ENCODE data around the gene GLS2.

Gene GLS2

GRCh38 chr12:56488041-56488955 is at the start of gene GLS2:
TSS of gene GLS2 (minus strand) at chr12:56488161. CDS start at chr12:56488118, 43 bp downstream.
- ChIA-PET CTCF (interaction anchor here (0.9 to 1.5 kb wide), 3 partner anchors 24 to 148 kb away, joined by 3 to 4 read pairs (median 3); no protein-coding TSS in a partner anchor), POLR2A (interaction anchor here (1.1 kb wide), 1 partner anchor 154 kb away, joined by 3 read pairs; the partner anchor contains the start of gene PAN2)
- H3K4me3 ChIP-seq (ENCODE audit: low read depth, low read length) = peak within 1 kb of the TSS; percentile 59
- TF ChIP-seq, protein P1, sequence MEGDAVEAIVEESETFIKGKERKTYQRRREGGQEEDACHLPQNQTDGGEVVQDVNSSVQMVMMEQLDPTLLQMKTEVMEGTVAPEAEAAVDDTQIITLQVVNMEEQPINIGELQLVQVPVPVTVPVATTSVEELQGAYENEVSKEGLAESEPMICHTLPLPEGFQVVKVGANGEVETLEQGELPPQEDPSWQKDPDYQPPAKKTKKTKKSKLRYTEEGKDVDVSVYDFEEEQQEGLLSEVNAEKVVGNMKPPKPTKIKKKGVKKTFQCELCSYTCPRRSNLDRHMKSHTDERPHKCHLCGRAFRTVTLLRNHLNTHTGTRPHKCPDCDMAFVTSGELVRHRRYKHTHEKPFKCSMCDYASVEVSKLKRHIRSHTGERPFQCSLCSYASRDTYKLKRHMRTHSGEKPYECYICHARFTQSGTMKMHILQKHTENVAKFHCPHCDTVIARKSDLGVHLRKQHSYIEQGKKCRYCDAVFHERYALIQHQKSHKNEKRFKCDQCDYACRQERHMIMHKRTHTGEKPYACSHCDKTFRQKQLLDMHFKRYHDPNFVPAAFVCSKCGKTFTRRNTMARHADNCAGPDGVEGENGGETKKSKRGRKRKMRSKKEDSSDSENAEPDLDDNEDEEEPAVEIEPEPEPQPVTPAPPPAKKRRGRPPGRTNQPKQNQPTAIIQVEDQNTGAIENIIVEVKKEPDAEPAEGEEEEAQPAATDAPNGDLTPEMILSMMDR (IDR thresholded peaks at IDR 0.05; ENCODE audit: insufficient read depth, low read length, missing control alignments) = no peak
- peak; percentile 3 for DNase-seq (ENCODE audit: low read depth, low spot score)

DNA sequence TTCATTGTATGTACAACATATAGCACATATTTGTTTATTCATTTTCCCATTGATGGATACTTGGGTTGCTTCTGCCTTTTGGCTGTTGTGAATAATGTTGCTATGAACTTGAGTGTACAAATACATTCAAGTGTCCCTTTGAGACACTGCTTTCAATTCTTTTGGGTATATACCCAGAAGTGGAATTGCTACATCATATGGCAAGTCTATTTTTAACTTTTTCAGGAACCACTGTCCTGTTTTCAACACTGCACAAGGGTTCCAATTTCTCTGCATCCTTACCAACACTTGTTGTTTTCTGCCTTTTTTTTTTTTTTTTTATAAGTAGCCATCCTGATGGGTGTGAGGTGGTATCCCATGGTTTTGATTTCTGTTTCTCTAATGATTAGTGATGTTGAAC is 49.6 kb upstream of the GLS2 start:
- DNase-seq (ENCODE audit: low read depth, low spot score) = no peak
- no peak overlapping the region for H3K4me3 ChIP-seq (ENCODE audit: low read depth, low read length)
- CTCF ChIA-PET = interaction anchor here (1.0 to 3.8 kb wide), 3 partner anchors 15 to 36 kb away, joined by 3 to 19 read pairs (median 3); no protein-coding TSS in a partner anchor
- POLR2A ChIA-PET = no interaction called here
- TF ChIP-seq, protein P1 (IDR thresholded peaks at IDR 0.05; ENCODE audit: insufficient read depth, low read length, missing control alignments) = no peak

DNA sequence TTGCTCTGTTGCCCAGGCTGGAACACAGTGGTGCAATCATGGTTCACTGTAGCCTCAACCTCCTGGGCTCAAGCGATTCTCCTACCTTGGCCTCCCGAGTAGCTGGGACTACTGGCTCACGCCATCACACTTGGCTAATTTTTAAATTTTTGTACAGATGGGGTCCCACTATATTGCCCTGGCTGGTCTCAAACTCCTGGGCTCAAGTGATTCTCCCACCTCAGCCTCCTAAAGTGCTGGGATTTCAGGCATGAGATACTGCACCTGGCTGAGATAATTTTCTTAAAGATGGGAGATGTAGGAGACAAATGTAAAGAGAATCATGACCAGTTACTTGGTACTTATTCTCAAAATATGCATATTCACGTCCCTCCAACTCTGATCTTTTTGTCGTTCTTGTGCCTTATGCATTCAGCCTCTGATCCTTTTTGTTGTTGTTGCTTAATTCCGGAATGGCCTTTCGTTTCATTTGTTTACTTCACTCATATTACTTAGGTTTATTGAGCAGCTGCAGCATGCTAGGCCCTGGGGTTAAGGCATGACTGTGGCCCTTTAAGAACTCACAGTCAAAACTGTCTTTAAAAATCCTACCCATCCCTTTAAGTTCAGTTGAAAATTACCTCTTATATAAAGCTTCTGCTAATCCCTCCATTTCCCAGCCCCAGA is 42.6 kb upstream of the GLS2 start:
- TF ChIP-seq, protein P1 (IDR thresholded peaks at IDR 0.05; ENCODE audit: insufficient read depth, low read length, missing control alignments) = no peak
- no peak for DNase-seq (ENCODE audit: low read depth, low spot score)
- POLR2A ChIA-PET = interaction anchor here (0.6 to 0.8 kb wide), 2 partner anchors 27 to 106 kb away, joined by 3 read pairs; no protein-coding TSS in a partner anchor
- CTCF ChIA-PET = interaction anchor here (1.0 to 3.2 kb wide), 5 partner anchors 9 to 40 kb away, joined by 3 to 19 read pairs (median 6); partner anchors contain the start of gene RBMS2
- no peak overlapping the region for H3K4me3 ChIP-seq (ENCODE audit: low read depth, low read length)

GRCh38 chr12:56529656-56530055 is 41.7 kb upstream of the GLS2 start:
- ChIA-PET POLR2A (no interaction called here), CTCF (interaction anchor here (1.2 to 3.2 kb wide), 4 partner anchors 8 to 65 kb away, joined by 3 to 19 read pairs (median 8); partner anchors contain the start of gene RBMS2)
- TF ChIP-seq, protein P1 (IDR thresholded peaks at IDR 0.05; ENCODE audit: insufficient read depth, low read length, missing control alignments) = no peak
- no peak for DNase-seq (ENCODE audit: low read depth, low spot score)
- H3K4me3 ChIP-seq (ENCODE audit: low read depth, low read length) = no peak overlapping the region

DNA sequence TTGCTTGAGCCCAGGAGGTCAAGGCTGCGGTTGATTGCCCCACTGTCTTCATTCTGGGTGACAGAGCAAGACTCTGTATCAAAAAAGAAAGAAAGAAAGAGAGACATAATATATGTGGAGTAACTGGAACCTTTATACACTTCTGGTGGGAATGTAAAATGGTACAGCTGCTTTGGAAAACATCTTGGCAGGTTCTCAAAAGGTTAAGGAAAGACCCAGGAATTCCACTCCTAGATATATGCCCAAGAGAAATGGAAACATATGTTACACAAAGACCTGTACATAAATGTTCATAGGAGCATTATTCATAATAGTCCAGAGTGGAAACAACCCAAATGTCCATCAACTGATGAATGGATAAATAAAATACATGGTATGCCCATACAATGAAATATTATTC is 40.9 kb upstream of the GLS2 start:
- POLR2A ChIA-PET = no interaction called here
- no peak for DNase-seq (ENCODE audit: low read depth, low spot score)
- CTCF ChIA-PET = interaction anchor here (1.1 to 1.6 kb wide), 4 partner anchors 11 to 108 kb away, joined by 3 to 4 read pairs (median 3); no protein-coding TSS in a partner anchor
- TF ChIP-seq, protein P1 (IDR thresholded peaks at IDR 0.05; ENCODE audit: insufficient read depth, low read length, missing control alignments) = no peak
- no peak overlapping the region for H3K4me3 ChIP-seq (ENCODE audit: low read depth, low read length)
